Liver (tissue), 9 donors: ENCODE measurements around the gene CAPN10. TPM values are rescaled to one million over a fixed set of nuclear protein-coding genes. Genes with fewer than 3 reads are reported as not detected.

Source experiments
- DNase-seq: peaks from one replicate; pipeline ENCODE4 v3.0.0-alpha.2; 2017; ENCODE audit warnings: low spot score
- H3K27ac ChIP-seq, 2 donors: one replicate each; pipeline ENCODE4 v1.7.0; 2013; ENCODE audit warnings: inconsistent platforms in 2 of 2, low read length in 2 of 2, control low read depth in 1 of 2, low read depth in 1 of 2, mild to moderate bottlenecking in 1 of 2
- H3K27me3 ChIP-seq, 4 donors: one replicate each; pipeline versions ENCODE4 v1.6.1 to v1.7.0; 2013; ENCODE audit warnings: low read length in 3 of 4, inconsistent platforms in 1 of 4, mild to moderate bottlenecking in 1 of 4, moderate library complexity in 1 of 4; ENCODE audit not compliant: control insufficient read depth in 4 of 4, insufficient read depth in 4 of 4
- H3K36me3 ChIP-seq, 4 donors: one replicate each; pipeline versions ENCODE4 v1.6.1 to v1.7.0; 2013; ENCODE audit warnings: low read length in 3 of 4, mild to moderate bottlenecking in 3 of 4, low read depth in 1 of 4, moderate library complexity in 1 of 4; ENCODE audit not compliant: control insufficient read depth in 4 of 4, insufficient read depth in 3 of 4
- H3K4me1 ChIP-seq, 4 donors: one replicate each; pipeline versions ENCODE4 v1.6.1 to v1.7.0; 2013; ENCODE audit warnings: low read length in 3 of 4, mild to moderate bottlenecking in 3 of 4, moderate library complexity in 1 of 4; ENCODE audit not compliant: control insufficient read depth in 4 of 4, insufficient read depth in 4 of 4
- H3K4me3 ChIP-seq, 3 donors: one replicate each; pipeline versions ENCODE4 v1.6.1 to v1.7.0; 2013; ENCODE audit warnings: low read length in 3 of 3, control low read depth in 1 of 3, low read depth in 1 of 3, mild to moderate bottlenecking in 1 of 3
- H3K9ac ChIP-seq, 2 donors: one replicate each; pipeline ENCODE4 v1.7.0; 2013; ENCODE audit warnings: low read length in 2 of 2, mild to moderate bottlenecking in 2 of 2, moderate library complexity in 2 of 2, control low read depth in 1 of 2, low read depth in 1 of 2
- H3K9me3 ChIP-seq, 4 donors: one replicate each; pipeline versions ENCODE4 v1.6.1 to v1.7.0; 2013; ENCODE audit warnings: low read length in 3 of 4; ENCODE audit not compliant: control insufficient read depth in 4 of 4
- ATF3 ChIP-seq: IDR thresholded peaks from 2 replicates; pipeline ENCODE4 v1.6.1; 2016; ENCODE audit warnings: antibody characterized with exemption
- CTCF ChIP-seq: fragments of 150-350 bp; IDR thresholded peaks from 2 replicates; pipeline ENCODE4 v1.5.1; 2017; ENCODE audit warnings: improper control_type of control experiment, low read depth, low read length; ENCODE audit not compliant: missing input control
- EGR1 ChIP-seq, 2 donors: IDR thresholded peaks; 2 replicates each; pipeline ENCODE4 v1.6.1; 2016 to 2018; ENCODE audit warnings: antibody characterized with exemption in 2 of 2, low read depth in 2 of 2
- FOXA1 ChIP-seq: IDR thresholded peaks from 2 replicates; pipeline ENCODE4 v1.6.1; 2016; ENCODE audit warnings: antibody characterized with exemption
- FOXA2 ChIP-seq: IDR thresholded peaks from 2 replicates; pipeline ENCODE4 v1.6.1; 2016; ENCODE audit warnings: antibody characterized with exemption
- GABPA ChIP-seq, 2 donors: IDR thresholded peaks in 1 of 2; conservative IDR thresholded peaks in 1 of 2; 2 replicates each; pipeline ENCODE4 v1.6.1; 2016; ENCODE audit warnings: antibody characterized with exemption in 2 of 2, mild to moderate bottlenecking in 1 of 2, moderate library complexity in 1 of 2
- HNF4A ChIP-seq, 2 donors: conservative IDR thresholded peaks; 2 replicates each; pipeline ENCODE4 v1.6.1; 2016; ENCODE audit warnings: antibody characterized with exemption in 2 of 2, mild to moderate bottlenecking in 2 of 2
- HNF4G ChIP-seq: IDR thresholded peaks from 2 replicates; pipeline ENCODE4 v1.6.1; 2016; ENCODE audit warnings: antibody characterized with exemption
- JUND ChIP-seq, 2 donors: IDR thresholded peaks; 2 replicates each; pipeline ENCODE4 v1.6.1; 2016; ENCODE audit warnings: antibody characterized with exemption in 2 of 2
- NR2F2 ChIP-seq: IDR thresholded peaks from 2 replicates; pipeline ENCODE4 v1.6.1; 2016; ENCODE audit warnings: antibody characterized with exemption
- RAD21 ChIP-seq, 2 donors: IDR thresholded peaks; 2 replicates each; pipeline ENCODE4 v1.6.1; 2016; ENCODE audit warnings: antibody characterized with exemption in 2 of 2, mild to moderate bottlenecking in 2 of 2
- REST ChIP-seq: IDR thresholded peaks from 2 replicates; pipeline ENCODE4 v1.6.1; 2016; ENCODE audit warnings: antibody characterized with exemption, mild to moderate bottlenecking
- RXRA ChIP-seq, 2 donors: IDR thresholded peaks; 2 replicates each; pipeline ENCODE4 v1.6.1; 2017 to 2018; ENCODE audit warnings: antibody characterized with exemption in 2 of 2, mild to moderate bottlenecking in 1 of 2
- SP1 ChIP-seq: IDR thresholded peaks from 2 replicates; pipeline ENCODE4 v1.6.1; 2018; ENCODE audit warnings: antibody characterized with exemption, mild to moderate bottlenecking
- TAF1 ChIP-seq: conservative IDR thresholded peaks from 2 replicates; pipeline ENCODE4 v1.6.1; 2016; ENCODE audit warnings: antibody characterized with exemption, mild to moderate bottlenecking
- YY1 ChIP-seq: IDR thresholded peaks from 2 replicates; pipeline ENCODE4 v1.6.1; 2016; ENCODE audit warnings: antibody characterized with exemption, mild to moderate bottlenecking
- ZBTB33 ChIP-seq: IDR thresholded peaks from 2 replicates; pipeline ENCODE4 v1.6.1; 2016; ENCODE audit warnings: antibody characterized with exemption
- WGBS: extraction: QIAGEN DNeasy Blood & Tissue Kit; methylation state at CpG from one replicate; pipeline ENCODE4 v1.1.7; 2013; 5-methylcytosine and 5-hydroxymethylcytosine counted together
- polyA plus RNA-seq, 2 donors: library from polyadenylated mRNA; stranded (reverse) in 1 of 2; unstranded in 1 of 2; fragments of 200-250 nt in 1 of 2; fragments of >200 nt in 1 of 2; fragmentation: Nextera tagmentation in 1 of 2; extraction: Ambion mirVana in 1 of 2; gene quantifications; one replicate each; pipeline versions ENCODE4 v1.2.1 to v1.2.3, GENCODE V29; 2013 to 2015
- total RNA-seq, 2 donors: library from RNA; depleted of rRNA; stranded (reverse); fragments of >200 nt; gene quantifications; one replicate each; pipeline ENCODE4 v1.2.3, GENCODE V29; 2014
- donor health status: healthy.
- donor health status: healthy.
- donor health status: healthy.
- donor health status: healthy.
- donor health status: healthy.

Gene CAPN10
- total and polyA plus RNA-seq, 4 donors = 4.8 to 11.3 (median 6.5) TPM

- Histone ChIP-seq H3K9me3 (no peaks in the 10 kb centered on the region), H3K36me3 (no peaks in the 10 kb centered on the region), H3K27me3 (no peaks in the 10 kb centered on the region), H3K9ac (no peak overlapping the region), H3K4me1 (no peaks in the 10 kb centered on the region), H3K4me3 (no peak overlapping the region), H3K27ac (no peak overlapping the region)
- no peak for DNase-seq
- 83% methylated on average over 36 of the region's 36 CpGs for WGBS
- no peak for TF ChIP-seq GABPA (IDR thresholded peaks at IDR 0.05 in 1 of 2, conservative IDR thresholded peaks at IDR 0.05 in 1 of 2)
- TF ChIP-seq REST = no peak
- no peak for TF ChIP-seq RXRA (IDR thresholded peaks at IDR 0.05)
- no peak for TF ChIP-seq NR2F2
- no peak for TF ChIP-seq FOXA1
- no peak for TF ChIP-seq FOXA2
- TF ChIP-seq TAF1 = no peak
- TF ChIP-seq JUND (IDR thresholded peaks at IDR 0.05) = no peak
- TF ChIP-seq EGR1 (IDR thresholded peaks at IDR 0.05; ENCODE audit: low read depth in 2 of 2) = no peak
- no peak for TF ChIP-seq ZBTB33
- TF ChIP-seq HNF4G = no peak
- no peak for TF ChIP-seq CTCF
- no peak for TF ChIP-seq RAD21 (IDR thresholded peaks at IDR 0.05)
- TF ChIP-seq YY1 = no peak
- no peak for TF ChIP-seq ATF3
Measured at GRCh38 chr2:240642061-240642805, 55.7 kb downstream of the CAPN10 start.

GRCh38 chr2:240642806-240643092 lies 56.2 kb downstream of the CAPN10 start:
- Histone ChIP-seq H3K36me3 (no peaks in the 10 kb centered on the region), H3K9ac (no peak overlapping the region), H3K27me3 (no peaks in the 10 kb centered on the region), H3K4me3 (no peak overlapping the region), H3K9me3 (no peaks in the 10 kb centered on the region), H3K4me1 (no peaks in the 10 kb centered on the region), H3K27ac (no peak overlapping the region)
- 89% methylated on average over 11 of the region's 11 CpGs for WGBS
- DNase-seq = no peak
- TF ChIP-seq JUND (IDR thresholded peaks at IDR 0.05) (no peak), TAF1 (no peak), FOXA2 (no peak), HNF4G (no peak), YY1 (no peak), RAD21 (IDR thresholded peaks at IDR 0.05) (no peak), EGR1 (IDR thresholded peaks at IDR 0.05; ENCODE audit: low read depth in 2 of 2) (no peak), RXRA (IDR thresholded peaks at IDR 0.05) (no peak), SP1 (no peak), ZBTB33 (no peak), HNF4A (conservative IDR thresholded peaks at IDR 0.05) (no peak), GABPA (IDR thresholded peaks at IDR 0.05 in 1 of 2, conservative IDR thresholded peaks at IDR 0.05 in 1 of 2) (no peak)
